Measurements from ENCODE around the gene HBB. TPM values are rescaled to one million over a fixed set of nuclear protein-coding genes. Genes with fewer than 3 reads are reported as not detected.

The HBB gene
- total RNA-seq, 1 experiment from 2014 or later = not detected

- Mint-ChIP-seq H3K27ac (no peak overlapping the region), H3K4me1 (no peaks in the 10 kb centered on the region), H3K36me3 (ENCODE audit: insufficient read depth in 1 of 3, low read depth in 3 of 3) (no peaks in the 10 kb centered on the region), H3K9me3 (no peaks in the 10 kb centered on the region), H3K4me3 (no peak overlapping the region), H3K27me3 (ENCODE audit: low read depth) (no peaks in the 10 kb centered on the region)
- Histone ChIP-seq H3K79me1 (ENCODE audit: insufficient read depth, low read depth, low read length, poor library complexity, severe bottlenecking) (no peaks in the 10 kb centered on the region), H2BK5ac (ENCODE audit: insufficient read length, low read length) (no peak overlapping the region), H3K79me2 (ENCODE audit: insufficient read depth, low read length) (no peaks in the 10 kb centered on the region), H3K9me3 (ENCODE audit: control insufficient read depth, low read depth, low read length) (no peaks in the 10 kb centered on the region), H4K91ac (ENCODE audit: insufficient read length, low read depth, low read length) (no peak overlapping the region), H2BK20ac (ENCODE audit: low read depth, low read length, poor library complexity, severe bottlenecking) (no peak overlapping the region), H3K23ac (ENCODE audit: insufficient read length, low read depth, low read length) (no peak overlapping the region), H3K27ac (ENCODE audit: insufficient read length, low read depth, low read length) (no peak overlapping the region), H2AFZ (ENCODE audit: low read length) (no peak overlapping the region), H3K4me2 (ENCODE audit: insufficient read depth, insufficient read length, low read length) (no peak overlapping the region), H3K23me2 (ENCODE audit: insufficient read length, low read depth, low read length, poor library complexity, severe bottlenecking) (no peaks in the 10 kb centered on the region), H2AK5ac (ENCODE audit: insufficient read length, low read length) (no peak overlapping the region), H3K9ac (ENCODE audit: extremely low read depth, insufficient read length, low read length) (no peak overlapping the region), H3K27me3 (ENCODE audit: insufficient read depth, low read length) (no peaks in the 10 kb centered on the region), H4K5ac (ENCODE audit: insufficient read length, low read depth, low read length) (no peak overlapping the region), H4K8ac (replicated peaks; ENCODE audit: insufficient read length, low read depth, low read length) (no peak overlapping the region), H2BK12ac (ENCODE audit: insufficient read length, low read depth, low read length) (no peak overlapping the region), H3K56ac (ENCODE audit: insufficient read length, low read depth, low read length) (no peak overlapping the region), H2BK120ac (ENCODE audit: low read depth, low read length, poor library complexity, severe bottlenecking) (no peak overlapping the region), H3K4ac (ENCODE audit: low read depth, low read length) (no peak overlapping the region), H4K20me1 (ENCODE audit: control insufficient read depth, insufficient read depth, insufficient read length) (no peaks in the 10 kb centered on the region), H3K18ac (ENCODE audit: insufficient read length, low read depth, low read length) (no peak overlapping the region), H3K14ac (ENCODE audit: insufficient read depth, low read length) (no peak overlapping the region), H2BK15ac (ENCODE audit: low read depth, low read length) (no peak overlapping the region), H3T11ph (ENCODE audit: low read length) (no peak overlapping the region), H3K4me1 (ENCODE audit: insufficient read depth, low read length) (no peaks in the 10 kb centered on the region)
- no peak for TF ChIP-seq CTCF (conservative IDR thresholded peaks at IDR 0.05)
- DNase-seq = no peak
- WGBS (ENCODE audit: extremely low coverage, insufficient read length, low lambda C conversion rate) = 100% methylated on average over 2 of the region's 5 CpGs
These were observed 1.3 kb upstream of the HBB start for GRCh38 chr11:5228124-5228523.

All from H9 (cell line).